ENCODE measurements around the gene AIP.

The AIP gene

GRCh38 chr11:67436459-67437081, 46.3 kb upstream of the AIP start:
- peak overlapping the region; percentile 87 for H3K4me3 ChIP-seq (ENCODE audit: low read depth, low read length)
- DNase-seq (ENCODE audit: low read depth), result peak; percentile 75
- TF ChIP-seq, protein P1, sequence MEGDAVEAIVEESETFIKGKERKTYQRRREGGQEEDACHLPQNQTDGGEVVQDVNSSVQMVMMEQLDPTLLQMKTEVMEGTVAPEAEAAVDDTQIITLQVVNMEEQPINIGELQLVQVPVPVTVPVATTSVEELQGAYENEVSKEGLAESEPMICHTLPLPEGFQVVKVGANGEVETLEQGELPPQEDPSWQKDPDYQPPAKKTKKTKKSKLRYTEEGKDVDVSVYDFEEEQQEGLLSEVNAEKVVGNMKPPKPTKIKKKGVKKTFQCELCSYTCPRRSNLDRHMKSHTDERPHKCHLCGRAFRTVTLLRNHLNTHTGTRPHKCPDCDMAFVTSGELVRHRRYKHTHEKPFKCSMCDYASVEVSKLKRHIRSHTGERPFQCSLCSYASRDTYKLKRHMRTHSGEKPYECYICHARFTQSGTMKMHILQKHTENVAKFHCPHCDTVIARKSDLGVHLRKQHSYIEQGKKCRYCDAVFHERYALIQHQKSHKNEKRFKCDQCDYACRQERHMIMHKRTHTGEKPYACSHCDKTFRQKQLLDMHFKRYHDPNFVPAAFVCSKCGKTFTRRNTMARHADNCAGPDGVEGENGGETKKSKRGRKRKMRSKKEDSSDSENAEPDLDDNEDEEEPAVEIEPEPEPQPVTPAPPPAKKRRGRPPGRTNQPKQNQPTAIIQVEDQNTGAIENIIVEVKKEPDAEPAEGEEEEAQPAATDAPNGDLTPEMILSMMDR (IDR thresholded peaks at IDR 0.05; ENCODE audit: low read depth, low read length, missing control alignments), result no peak

DNA sequence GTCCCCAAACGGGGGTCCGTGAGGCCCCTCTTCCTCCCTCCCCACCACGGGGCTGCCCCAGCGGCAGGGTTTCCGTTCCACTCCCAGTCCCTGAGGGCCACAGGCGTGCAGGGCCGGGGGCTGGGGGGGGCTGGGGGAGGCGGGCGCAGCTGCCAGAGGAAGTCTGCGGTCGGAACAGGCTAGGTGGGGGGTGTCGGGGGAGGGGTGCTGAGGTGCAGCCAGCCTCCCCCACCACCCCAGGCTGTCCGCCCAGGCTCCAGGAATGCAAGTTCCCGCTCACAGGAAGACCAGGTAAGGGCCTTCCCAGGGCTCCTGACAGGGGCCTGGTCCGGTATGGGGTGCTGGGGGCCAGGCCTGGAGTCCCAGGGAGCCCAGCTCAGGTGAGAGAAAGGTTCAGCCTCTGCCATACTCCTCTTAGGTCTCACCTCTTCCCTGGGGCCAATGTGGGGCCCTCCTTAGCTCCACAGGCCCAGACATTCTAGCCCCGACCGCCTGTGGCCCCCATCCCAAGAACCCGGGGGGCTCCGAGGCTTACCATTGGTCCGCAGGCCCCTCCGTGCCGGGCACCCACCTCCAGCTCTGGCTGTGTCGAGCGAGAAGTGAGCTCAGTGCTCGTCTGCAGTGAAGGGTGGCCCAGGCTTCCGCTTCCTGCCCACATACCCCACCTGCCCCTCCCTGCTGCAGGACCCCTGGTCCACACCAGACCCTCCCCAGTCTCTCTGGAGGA, 45.6 kb upstream of the AIP start, which contains the start of gene PTPRCAP:
Gene PTPRCAP (minus strand): TSS at position 601 of the 727 bp plus-strand sequence. CDS start 63 bp downstream, at position 538.
- peak within 1 kb of the TSS; percentile 87 for H3K4me3 ChIP-seq (ENCODE audit: low read depth, low read length)
- TF ChIP-seq, protein P1 (IDR thresholded peaks at IDR 0.05; ENCODE audit: low read depth, low read length, missing control alignments), result no peak
- DNase-seq (ENCODE audit: low read depth), result no peak

- H3K4me3 ChIP-seq (ENCODE audit: low read depth, low read length), result peak overlapping the region; percentile 87
- DNase-seq (ENCODE audit: low read depth), result no peak
- TF ChIP-seq, protein P1 (IDR thresholded peaks at IDR 0.05; ENCODE audit: low read depth, low read length, missing control alignments), result no peak
These were observed 45.0 kb upstream of the AIP start for GRCh38 chr11:67437809-67438157.

- TF ChIP-seq, protein P1 (IDR thresholded peaks at IDR 0.05; ENCODE audit: low read depth, low read length, missing control alignments), result peak; percentile 1
- DNase-seq (ENCODE audit: low read depth), result no peak
- peak overlapping the region; percentile 87 for H3K4me3 ChIP-seq (ENCODE audit: low read depth, low read length)
These were observed 44.5 kb upstream of the AIP start for GRCh38 chr11:67438158-67438902.

DNA sequence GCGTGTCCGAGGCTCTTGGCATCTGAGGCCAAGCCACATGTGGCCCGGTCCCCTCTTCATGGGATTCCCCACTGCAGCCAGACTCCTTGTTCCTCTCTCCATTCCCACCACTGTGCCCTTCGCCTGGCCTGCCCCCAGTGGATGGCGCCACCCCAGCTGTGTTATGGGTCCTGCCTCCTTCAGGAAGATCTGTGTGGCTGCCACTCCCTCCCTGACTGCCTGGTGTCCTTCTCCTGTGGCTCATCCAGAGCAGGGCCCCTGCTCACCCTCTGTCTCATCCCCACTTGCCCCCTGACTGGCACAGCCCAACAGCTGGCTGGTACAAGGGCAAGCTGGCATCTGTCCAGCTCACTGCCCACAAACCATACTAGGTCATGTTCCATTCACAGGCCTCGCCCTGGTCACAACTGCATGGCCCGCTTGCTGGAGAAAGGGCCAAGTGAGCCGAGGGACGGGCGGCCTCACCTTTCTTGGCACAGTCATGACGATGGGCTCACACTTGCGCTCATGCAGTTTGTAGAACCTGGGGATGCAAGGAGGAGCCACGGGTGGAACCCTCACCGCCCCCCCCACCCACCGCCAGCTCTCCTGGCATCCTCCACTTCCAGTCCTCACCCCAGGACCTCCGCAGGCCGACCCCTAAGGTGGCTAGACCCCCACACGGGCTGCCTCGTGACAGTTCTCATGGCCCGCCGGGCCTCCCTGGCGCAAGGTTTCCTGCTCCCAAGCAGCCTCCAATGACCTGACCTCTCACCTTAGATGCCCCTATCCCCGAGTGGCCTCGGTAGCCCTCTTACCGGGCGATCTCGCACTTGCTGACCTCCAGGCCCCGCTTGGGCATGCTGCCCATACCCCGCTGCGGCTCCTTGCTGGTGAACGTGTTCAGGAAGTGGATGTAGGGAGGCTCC, 43.3 kb upstream of the AIP start:
- no peak for DNase-seq (ENCODE audit: low read depth)
- TF ChIP-seq, protein P1 (IDR thresholded peaks at IDR 0.05; ENCODE audit: low read depth, low read length, missing control alignments), result no peak
- peak overlapping the region; percentile 87 for H3K4me3 ChIP-seq (ENCODE audit: low read depth, low read length)

Measured in GM12864 (cell line).